NCI-H345 treated with DMSO at 0.1 percent for 48 hours (cell line): ENCODE results near the gene SUGCT.
"Not testable (repeated sequence)": the region's sequence is repeated elsewhere in the genome, so short reads cannot be mapped to it uniquely, and the experiment has no call there.

Experiments
- DNase-seq: peaks from one replicate; lab custom pipeline; 2025; ENCODE audit not compliant: unreplicated experiment; lab: John Stamatoyannopoulos, UW

The SUGCT gene

GRCh38 chr7:40400525-40400924 is 265.7 kb downstream of the SUGCT start:
- no peak for DNase-seq

DNA sequence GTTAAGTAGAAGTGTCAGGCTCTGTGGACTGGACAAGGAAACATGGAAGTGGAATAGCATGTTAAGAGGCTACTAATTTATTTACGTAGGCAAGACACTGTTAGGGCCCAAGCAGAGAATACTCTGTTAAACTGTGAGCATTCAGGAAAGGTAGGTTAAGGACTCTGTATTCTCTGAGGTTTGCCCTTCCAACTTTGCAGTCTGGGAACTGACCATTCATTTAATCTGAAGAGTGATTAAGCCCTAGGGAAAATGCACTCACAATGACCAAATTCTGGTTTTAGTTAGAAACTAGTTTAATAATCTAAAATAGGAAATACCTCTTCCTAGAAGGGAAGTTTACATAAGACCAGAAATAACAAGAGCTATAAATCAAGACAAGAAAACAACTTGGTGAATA is 266.6 kb downstream of the SUGCT start:
- DNase-seq: no peak

- DNase-seq: no peak
Measured at GRCh38 chr7:40402661-40403060, 267.9 kb downstream of the SUGCT start.

GRCh38 chr7:40403703-40404476 is 269.1 kb downstream of the SUGCT start:
- DNase-seq: no peak

DNA sequence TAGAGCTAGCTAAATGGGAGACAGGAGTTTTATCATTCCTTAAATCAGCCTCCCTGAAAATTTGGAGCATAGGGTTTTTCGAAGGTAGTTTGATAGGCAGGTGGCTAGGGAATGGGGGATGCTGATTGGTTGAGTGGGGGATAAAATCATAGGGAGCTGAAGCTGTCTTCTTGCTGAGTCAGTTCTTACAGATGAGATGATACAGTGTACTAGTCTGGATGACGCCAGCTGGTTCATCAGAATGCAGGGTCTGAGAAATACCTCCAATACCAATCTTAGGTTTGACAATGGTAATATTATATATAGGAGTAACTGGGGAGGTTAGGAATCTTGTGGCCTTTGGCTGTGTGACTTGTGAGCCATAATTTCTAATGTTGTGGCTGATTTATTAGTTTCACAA is 271.2 kb downstream of the SUGCT start:
- DNase-seq: no peak

DNA sequence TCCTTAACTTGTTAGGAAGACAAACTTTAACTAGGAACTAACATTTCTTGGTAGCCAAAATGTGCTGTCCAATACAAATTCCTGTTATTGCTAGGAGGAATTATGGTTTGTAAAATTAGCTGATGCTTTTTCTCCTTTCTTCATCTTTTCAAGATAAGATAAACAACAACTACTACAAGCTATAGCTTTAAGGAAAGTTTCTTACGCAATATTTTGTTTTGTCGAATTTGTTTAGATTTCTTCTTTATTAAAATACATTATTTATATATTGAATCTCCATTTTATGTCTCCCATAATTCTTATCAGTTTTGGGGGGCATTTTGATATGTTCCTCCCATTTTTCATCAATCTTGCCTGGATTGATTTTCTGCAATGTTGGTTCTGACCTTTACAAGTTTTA is 277.5 kb downstream of the SUGCT start:
- no peak for DNase-seq

- DNase-seq: not testable (repeated sequence)
Measured at GRCh38 chr7:40414704-40415103, 279.9 kb downstream of the SUGCT start.

DNA sequence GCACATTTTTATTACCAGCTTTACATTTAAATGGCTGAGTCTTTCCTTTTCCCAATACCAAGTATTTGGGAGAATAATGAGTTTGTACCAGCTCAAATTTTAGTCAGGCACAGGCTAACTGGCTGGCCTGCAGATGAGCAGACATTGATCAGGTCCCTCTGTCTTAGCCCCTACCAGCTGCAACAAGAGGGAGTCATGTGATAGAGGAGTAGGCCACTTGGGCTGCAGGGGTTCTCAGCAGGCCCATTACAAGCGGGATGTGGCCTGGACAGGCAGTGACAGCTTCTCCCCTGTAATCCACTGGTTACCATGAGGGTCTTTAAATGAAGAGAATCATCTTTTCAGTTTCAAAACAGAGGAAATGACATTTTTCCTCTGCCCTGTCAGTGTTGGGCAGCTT is 283.6 kb downstream of the SUGCT start:
- DNase-seq: no peak

- no peak for DNase-seq
Measured at GRCh38 chr7:40418983-40419382, 284.2 kb downstream of the SUGCT start.

DNA sequence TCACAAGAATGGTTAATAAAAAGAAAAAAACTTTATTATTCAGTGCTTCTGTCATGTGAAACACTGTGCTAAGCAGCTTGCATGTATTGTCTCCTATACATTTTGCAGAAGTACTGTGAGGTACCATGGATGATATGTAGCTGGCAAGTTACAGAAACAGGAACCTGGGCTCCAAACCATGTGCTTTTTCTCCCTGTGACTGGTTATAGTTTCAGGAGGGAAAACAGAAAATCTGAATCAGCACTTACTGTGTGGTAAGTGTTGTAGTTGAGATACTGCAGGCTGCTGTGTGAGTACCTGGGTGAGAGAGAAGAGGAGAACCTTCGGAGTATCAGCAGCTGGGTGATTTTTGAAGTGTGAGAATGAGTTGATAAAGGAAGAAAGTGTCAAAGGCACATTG is 285.0 kb downstream of the SUGCT start:
- no peak for DNase-seq

- DNase-seq: no peak
Measured at GRCh38 chr7:40421433-40421832, 286.6 kb downstream of the SUGCT start.

DNA sequence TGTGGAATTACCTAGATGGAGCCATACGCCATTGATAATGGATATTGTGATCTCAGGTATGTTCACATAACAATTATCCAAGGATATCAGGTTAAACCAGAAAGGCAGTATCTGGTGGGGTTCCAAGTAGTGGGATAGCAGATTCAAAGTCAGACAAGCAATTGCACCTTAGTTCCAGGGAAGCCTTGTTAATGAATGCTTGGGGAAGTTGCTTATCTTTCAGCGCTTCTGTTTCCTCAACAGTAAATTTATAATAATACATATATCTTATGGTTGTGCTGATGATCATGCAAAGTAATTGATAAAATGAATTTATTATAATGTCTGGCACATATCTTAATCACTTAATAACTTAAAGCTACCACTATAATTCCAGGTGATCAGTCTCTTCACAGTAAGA is 290.9 kb downstream of the SUGCT start:
- DNase-seq: no peak

DNA sequence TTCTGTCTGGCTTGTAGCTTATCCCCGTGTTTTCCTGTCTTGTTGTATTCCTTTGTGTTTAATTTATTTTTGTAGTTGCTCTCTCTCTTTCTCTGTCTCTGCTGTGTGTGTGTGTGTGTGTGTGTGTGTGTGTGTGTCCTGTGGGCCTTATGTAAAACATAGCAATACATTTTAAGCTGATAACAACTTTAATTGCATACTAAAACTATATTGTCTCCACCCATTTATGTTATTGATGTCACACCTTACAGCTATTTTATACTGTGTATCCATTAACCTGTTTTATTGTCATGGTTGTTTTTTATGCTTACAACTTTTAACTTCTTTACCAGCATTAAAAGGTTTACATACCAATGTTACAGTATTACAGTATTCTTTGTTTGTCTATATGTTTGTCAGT is 293.6 kb downstream of the SUGCT start:
- no peak for DNase-seq

- no peak for DNase-seq
Measured at GRCh38 chr7:40429826-40430225, 295.0 kb downstream of the SUGCT start.

- no peak for DNase-seq
Measured at GRCh38 chr7:40432046-40432445, 297.2 kb downstream of the SUGCT start.

- DNase-seq: no peak
Measured at GRCh38 chr7:40436710-40437109, 301.9 kb downstream of the SUGCT start.

- DNase-seq: no peak
Measured at GRCh38 chr7:40437498-40437897, 302.7 kb downstream of the SUGCT start.

DNA sequence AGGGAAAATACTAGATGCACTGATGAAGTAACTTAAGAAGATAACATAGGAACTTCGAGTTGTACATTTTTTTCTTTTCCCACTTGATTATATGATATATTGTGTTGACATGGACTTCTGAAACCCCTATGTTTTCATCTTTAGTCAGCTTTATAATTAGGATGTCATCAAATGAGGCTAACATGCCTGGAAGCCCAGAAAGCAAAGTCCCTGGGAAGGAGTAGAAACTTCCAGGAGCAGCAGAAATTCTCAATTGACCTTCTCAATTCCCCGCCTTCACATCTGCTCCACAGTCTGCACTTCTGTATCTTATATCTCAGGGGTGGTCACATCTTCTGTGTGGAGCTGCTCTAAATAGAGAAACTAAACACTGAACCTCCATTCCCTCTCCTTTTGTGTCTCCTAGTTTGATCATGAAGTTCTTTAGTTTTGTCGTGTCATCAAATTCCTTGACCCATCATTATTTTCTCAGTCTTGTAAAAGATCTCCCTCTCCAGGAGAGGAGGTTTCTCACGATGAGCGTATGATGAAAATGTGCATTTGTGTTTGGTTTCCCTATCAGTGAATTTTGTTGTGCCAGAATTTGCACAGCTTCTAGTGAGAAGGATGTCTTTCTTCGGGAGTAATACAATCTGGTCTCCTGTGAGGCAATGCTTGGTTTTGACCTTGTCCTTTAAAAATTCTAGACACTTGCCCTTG is 303.3 kb downstream of the SUGCT start:
- DNase-seq: no peak

DNA sequence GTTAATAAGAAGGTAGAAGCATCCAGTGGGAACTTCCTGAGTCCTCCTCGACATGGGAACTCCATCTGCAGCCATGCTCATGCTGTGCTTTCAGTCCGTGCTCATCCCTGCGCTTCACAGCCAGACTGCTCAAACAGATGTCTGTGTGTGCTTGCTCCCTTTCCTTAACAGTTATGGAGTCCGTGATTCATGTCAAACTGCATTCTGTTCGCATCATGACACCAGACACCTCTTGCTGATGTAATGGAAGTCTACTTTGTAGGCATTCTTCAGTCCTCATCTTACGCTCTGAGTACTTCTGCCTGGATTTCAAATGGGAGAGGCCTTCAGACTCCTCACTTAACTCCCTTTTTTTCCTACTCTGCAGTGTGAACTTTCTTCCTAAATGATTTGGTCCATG is 304.9 kb downstream of the SUGCT start:
- DNase-seq: no peak

DNA sequence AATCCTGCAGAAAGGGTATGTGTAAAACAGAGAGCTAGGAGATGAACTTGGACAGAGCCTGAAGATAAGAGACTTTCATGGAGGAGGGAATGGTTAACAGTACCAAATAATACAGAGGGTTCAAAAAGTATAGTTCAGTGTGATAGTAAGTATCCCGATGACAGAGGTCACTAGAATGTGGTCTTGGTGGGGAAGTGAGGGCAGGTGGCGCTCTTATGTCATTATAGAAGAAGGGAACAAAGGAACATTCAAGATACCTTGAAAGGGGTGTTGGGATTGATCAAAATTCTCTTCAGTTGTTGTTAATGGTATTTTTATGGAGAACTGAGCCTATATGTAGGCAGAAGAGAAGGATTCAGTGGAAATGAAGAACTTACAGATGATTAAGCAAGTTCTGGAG is 312.5 kb downstream of the SUGCT start:
- DNase-seq: no peak

DNA sequence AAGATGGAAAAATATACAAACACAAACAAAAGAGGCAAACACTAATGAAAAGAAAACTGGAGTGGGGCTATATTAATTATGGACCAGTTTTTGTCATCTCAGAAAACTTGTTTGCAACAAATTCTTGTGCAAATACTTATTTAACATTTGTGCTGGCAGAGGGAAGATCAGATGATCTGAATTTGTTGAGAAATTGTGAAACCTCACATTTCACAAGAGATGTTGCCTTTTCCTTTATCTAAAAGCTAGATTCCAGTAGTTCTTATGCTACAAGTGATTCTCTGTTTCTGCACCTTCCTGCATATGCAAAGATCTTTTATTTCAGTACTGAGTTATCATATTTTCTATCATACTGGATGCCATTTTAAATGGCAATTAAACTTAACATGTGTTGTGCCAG is 320.7 kb downstream of the SUGCT start:
- no peak for DNase-seq

GRCh38 chr7:40457776-40458480 is 323.1 kb downstream of the SUGCT start:
- no peak for DNase-seq
